Transverse colon (tissue), 4 donors: ENCODE results near the gene PLD5.

Experiments used
- EP300 ChIP-seq: sonication (generic); formaldehyde crosslinking; IDR thresholded peaks from one replicate; pipeline ENCODE4 v1.6.1; 2017; ENCODE audit warnings: antibody characterized with exemption, low read depth
- POLR2A ChIP-seq: fragments of 450-650 bp; IDR thresholded peaks from one replicate; pipeline ENCODE4 v1.6.1; 2016; ENCODE audit warnings: antibody characterized with exemption, mild to moderate bottlenecking, moderate library complexity
- POLR2AphosphoS5 ChIP-seq, 3 donors: sonication (generic); formaldehyde crosslinking; IDR thresholded peaks; one replicate each; pipeline ENCODE4 v1.6.1; 2016; ENCODE audit warnings: antibody characterized with exemption in 3 of 3
- TF ChIP-seq, protein P1 (sequence below), 5 experiments: fragments of 200-600 bp in 3 of 5; fragments of 450-650 bp in 2 of 5; sonication (generic) in 3 of 5; IDR thresholded peaks; 1 replicate in 2 of 5; 2 replicates in 3 of 5; pipeline ENCODE4 v1.5.1; 2016 to 2017; ENCODE audit warnings: antibody characterized with exemption in 5 of 5, inconsistent platforms in 3 of 5, mild to moderate bottlenecking in 2 of 5, moderate library complexity in 1 of 5

DNA sequence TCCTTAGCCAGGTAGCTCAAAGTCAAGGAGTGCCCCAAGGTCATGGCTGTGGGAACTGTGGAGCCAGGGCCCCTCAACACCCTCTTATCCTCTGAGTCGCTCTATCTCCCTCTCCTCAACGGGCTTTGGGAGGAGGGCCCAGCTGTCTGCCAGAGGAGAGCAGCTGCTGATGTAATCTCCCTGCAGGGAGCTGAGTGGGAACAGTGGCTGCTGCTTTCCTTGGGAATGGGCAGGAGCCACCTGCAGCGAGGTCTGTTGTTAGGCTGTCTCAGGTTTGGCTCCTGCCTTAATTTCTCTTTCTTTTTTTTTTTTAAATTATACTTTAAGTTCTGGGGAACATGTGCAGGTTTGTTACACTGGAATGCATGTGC, 466.8 kb downstream of the PLD5 start:
- TF ChIP-seq, protein P1, sequence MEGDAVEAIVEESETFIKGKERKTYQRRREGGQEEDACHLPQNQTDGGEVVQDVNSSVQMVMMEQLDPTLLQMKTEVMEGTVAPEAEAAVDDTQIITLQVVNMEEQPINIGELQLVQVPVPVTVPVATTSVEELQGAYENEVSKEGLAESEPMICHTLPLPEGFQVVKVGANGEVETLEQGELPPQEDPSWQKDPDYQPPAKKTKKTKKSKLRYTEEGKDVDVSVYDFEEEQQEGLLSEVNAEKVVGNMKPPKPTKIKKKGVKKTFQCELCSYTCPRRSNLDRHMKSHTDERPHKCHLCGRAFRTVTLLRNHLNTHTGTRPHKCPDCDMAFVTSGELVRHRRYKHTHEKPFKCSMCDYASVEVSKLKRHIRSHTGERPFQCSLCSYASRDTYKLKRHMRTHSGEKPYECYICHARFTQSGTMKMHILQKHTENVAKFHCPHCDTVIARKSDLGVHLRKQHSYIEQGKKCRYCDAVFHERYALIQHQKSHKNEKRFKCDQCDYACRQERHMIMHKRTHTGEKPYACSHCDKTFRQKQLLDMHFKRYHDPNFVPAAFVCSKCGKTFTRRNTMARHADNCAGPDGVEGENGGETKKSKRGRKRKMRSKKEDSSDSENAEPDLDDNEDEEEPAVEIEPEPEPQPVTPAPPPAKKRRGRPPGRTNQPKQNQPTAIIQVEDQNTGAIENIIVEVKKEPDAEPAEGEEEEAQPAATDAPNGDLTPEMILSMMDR (IDR thresholded peaks at IDR 0.05), result no peak
- TF ChIP-seq EP300 (no peak), POLR2AphosphoS5 (IDR thresholded peaks at IDR 0.05) (no peak), POLR2A (no peak)
